H1 (cell line): ENCODE data around the gene PDE1A. TPM values are rescaled to one million over a fixed set of nuclear protein-coding genes. Genes with fewer than 3 reads are reported as not detected.

Experiments used
- CTCF ChIA-PET: fragments of 300-600 bp; sonication (Branson Sonifier 250); formaldehyde crosslinking; loops from one replicate; lab custom pipeline; 2021; ENCODE audit not compliant: partially characterized antibody; lab: Charles Lee
- POLR2A ChIA-PET: fragments of 300-600 bp; sonication (Branson Sonifier 250); formaldehyde crosslinking; loops from one replicate; lab custom pipeline; 2021; ENCODE audit warnings: inconsistent platforms; ENCODE audit not compliant: partially characterized antibody; lab: Charles Lee
- DNase-seq, 2 experiments: peaks; one replicate each; pipeline versions ENCODE4 v3.0.0 to v3.0.0-alpha.2; 2010 to 2022; ENCODE audit warnings: low spot score in 2 of 2, low read depth in 1 of 2, mixed read lengths in 1 of 2
- FAIRE-seq: peaks from 2 replicates; lab custom pipeline; 2011; peaks lifted over from hg19 to GRCh38; lab: Jason Lieb, UNC
- H2AFZ ChIP-seq: 2 replicates; pipeline ENCODE4 v1.8.1; 2012; ENCODE audit warnings: low read length, inconsistent platforms
- H2AK5ac ChIP-seq: 2 replicates; pipeline ENCODE4 v1.6.1; 2013; ENCODE audit warnings: low read depth, low read length
- H2BK120ac ChIP-seq: replicated peaks from 2 replicates; pipeline ENCODE3; 2013; ENCODE audit warnings: low read depth, low read length, inconsistent platforms
- H2BK12ac ChIP-seq: 2 replicates; pipeline ENCODE4 v1.6.1; 2013; ENCODE audit warnings: low read depth, low read length
- H2BK15ac ChIP-seq: 2 replicates; pipeline ENCODE4 v1.6.1; 2013; ENCODE audit warnings: low read length
- H2BK20ac ChIP-seq: 2 replicates; pipeline ENCODE4 v1.6.1; 2013; ENCODE audit warnings: low read length
- H2BK5ac ChIP-seq: 2 replicates; pipeline ENCODE4 v1.6.1; 2013; ENCODE audit warnings: low read depth, low read length
- H3K14ac ChIP-seq: 2 replicates; pipeline ENCODE4 v1.6.1; 2013; ENCODE audit warnings: inconsistent platforms; ENCODE audit not compliant: insufficient read length
- H3K18ac ChIP-seq: 2 replicates; pipeline ENCODE4 v1.6.1; 2013; ENCODE audit warnings: low read length; ENCODE audit errors: extremely low read depth
- H3K23ac ChIP-seq: 2 replicates; pipeline ENCODE4 v1.6.1; 2013; ENCODE audit warnings: inconsistent platforms; ENCODE audit not compliant: insufficient read length
- H3K23me2 ChIP-seq: 2 replicates; pipeline ENCODE4 v1.6.1; 2013; ENCODE audit warnings: low read depth, low read length
- H3K27ac ChIP-seq: 2 replicates; pipeline ENCODE4 v1.6.1; 2011; ENCODE audit warnings: low read depth, low read length, inconsistent platforms
- H3K27me3 ChIP-seq, 4 experiments: replicated peaks in 1 of 4; 1 replicate in 1 of 4; 2 replicates in 3 of 4; pipeline versions ENCODE4 v1.6.1 to v1.8.1; 2011 to 2013; ENCODE audit warnings: low read length in 3 of 4, mild to moderate bottlenecking in 3 of 4, inconsistent platforms in 2 of 4, mixed read lengths in 2 of 4, moderate library complexity in 1 of 4; ENCODE audit not compliant: control insufficient read depth in 3 of 4, insufficient read depth in 3 of 4; ENCODE audit errors: extremely low read depth in 1 of 4
- H3K36me3 ChIP-seq, 4 experiments: 2 replicates each; pipeline versions ENCODE4 v1.6.1 to v1.8.1; 2011 to 2013; ENCODE audit warnings: mild to moderate bottlenecking in 4 of 4, low read length in 3 of 4, moderate library complexity in 2 of 4, control low read depth in 1 of 4, inconsistent platforms in 1 of 4; ENCODE audit not compliant: insufficient read depth in 4 of 4, control insufficient read depth in 2 of 4
- H3K4ac ChIP-seq: replicated peaks from 2 replicates; pipeline ENCODE3; 2013; ENCODE audit warnings: low read length, low read depth, mixed read lengths, inconsistent platforms; ENCODE audit not compliant: insufficient read length
- H3K4me1 ChIP-seq, 4 experiments: replicated peaks in 1 of 4; 1 replicate in 1 of 4; 2 replicates in 3 of 4; pipeline versions ENCODE4 v1.6.1 to v1.8.1; 2011 to 2013; ENCODE audit warnings: low read length in 3 of 4, inconsistent platforms in 2 of 4, mixed read lengths in 1 of 4; ENCODE audit not compliant: insufficient read depth in 4 of 4, control insufficient read depth in 3 of 4
- H3K4me2 ChIP-seq, 2 experiments: 2 replicates each; pipeline versions ENCODE4 v1.6.1 to v1.8.1; 2011 to 2013; ENCODE audit warnings: low read depth in 2 of 2, low read length in 2 of 2, control low read depth in 1 of 2, inconsistent platforms in 1 of 2, mild to moderate bottlenecking in 1 of 2; ENCODE audit not compliant: insufficient read depth in 1 of 2
- H3K4me3 ChIP-seq, 4 experiments: fragments of 200-600, 300-600 bp in 1 of 4; sonication (generic), shearing (Covaris generic), sonication (Bioruptor Twin) in 1 of 4; 2 replicates each; pipeline versions ENCODE4 v1.5.1 to v1.8.1; 2011 to 2016; ENCODE audit warnings: low read length in 4 of 4, low read depth in 3 of 4, control low read depth in 2 of 4, inconsistent platforms in 2 of 4, mild to moderate bottlenecking in 2 of 4, mixed read lengths in 1 of 4, moderate library complexity in 1 of 4; ENCODE audit not compliant: insufficient read depth in 2 of 4; ENCODE audit errors: extremely low read depth in 1 of 4
- H3K56ac ChIP-seq: replicated peaks from 2 replicates; pipeline ENCODE3; 2013; ENCODE audit warnings: low read depth, mild to moderate bottlenecking, mixed read lengths, low read length, inconsistent platforms; ENCODE audit not compliant: insufficient read length
- H3K79me1 ChIP-seq: 2 replicates; pipeline ENCODE4 v1.6.1; 2013; ENCODE audit warnings: low read depth, low read length, control low read depth
- H3K79me2 ChIP-seq, 2 experiments: 2 replicates each; pipeline versions ENCODE4 v1.6.1 to v1.8.1; 2012 to 2013; ENCODE audit warnings: low read length in 2 of 2, mild to moderate bottlenecking in 2 of 2, inconsistent platforms in 1 of 2; ENCODE audit not compliant: insufficient read depth in 2 of 2, control insufficient read depth in 1 of 2
- H3K9ac ChIP-seq, 4 experiments: replicated peaks in 1 of 4; 1 replicate in 1 of 4; 2 replicates in 3 of 4; pipeline versions ENCODE4 v1.6.1 to v1.8.1; 2011 to 2013; ENCODE audit warnings: low read depth in 3 of 4, low read length in 3 of 4, control low read depth in 2 of 4, mild to moderate bottlenecking in 2 of 4, moderate library complexity in 2 of 4, inconsistent platforms in 1 of 4; ENCODE audit errors: extremely low read depth in 1 of 4
- H3K9me3 ChIP-seq, 2 experiments: 2 replicates each; pipeline versions ENCODE4 v1.6.1 to v1.8.1; 2012 to 2013; ENCODE audit warnings: mild to moderate bottlenecking in 2 of 2, moderate library complexity in 2 of 2, control low read depth in 1 of 2, inconsistent platforms in 1 of 2, low read depth in 1 of 2, low read length in 1 of 2, mixed read lengths in 1 of 2; ENCODE audit not compliant: insufficient read depth in 2 of 2
- H4K20me1 ChIP-seq, 2 experiments: replicated peaks in 1 of 2; 2 replicates each; pipeline versions ENCODE3 to v1.8.1; 2011 to 2013; ENCODE audit warnings: inconsistent platforms in 2 of 2, low read length in 2 of 2, mild to moderate bottlenecking in 1 of 2; ENCODE audit not compliant: insufficient read depth in 2 of 2, control insufficient read depth in 1 of 2
- H4K5ac ChIP-seq: 2 replicates; pipeline ENCODE4 v1.6.1; 2013; ENCODE audit warnings: low read length, low read depth, mixed read lengths, inconsistent platforms; ENCODE audit not compliant: insufficient read length
- H4K8ac ChIP-seq: 2 replicates; pipeline ENCODE4 v1.8.0; 2013; ENCODE audit warnings: mild to moderate bottlenecking, moderate library complexity, low read length, inconsistent platforms; ENCODE audit not compliant: insufficient read depth; ENCODE audit errors: extremely low read depth
- H4K91ac ChIP-seq: replicated peaks from 2 replicates; pipeline ENCODE3; 2013; ENCODE audit warnings: low read length, mixed read lengths, inconsistent platforms; ENCODE audit not compliant: insufficient read length
- EP300 ChIP-seq, 2 experiments: IDR thresholded peaks; 1 replicate in 1 of 2; 2 replicates in 1 of 2; pipeline ENCODE4 v1.6.1; 2011 to 2012; ENCODE audit warnings: low read depth in 2 of 2, low read length in 2 of 2, mild to moderate bottlenecking in 2 of 2, borderline replicate concordance in 1 of 2, inconsistent platforms in 1 of 2, moderate library complexity in 1 of 2
- polyA plus RNA-seq, 7 experiments: library from polyadenylated mRNA; depleted of rRNA in 3 of 7; stranded (reverse) in 5 of 7; unstranded in 2 of 7; fragments of >200 nt in 5 of 7; fragments of 200-250 nt in 2 of 7; gene quantifications; 1 replicate in 5 of 7; 2 replicates in 1 of 7; 4 replicates in 1 of 7; pipeline versions ENCODE4 v1.2.1 to v1.2.3, GENCODE V29; 2011 to 2013; ENCODE audit warnings: missing spikeins in 2 of 7, mixed read lengths in 2 of 7
- total RNA-seq: library from RNA; stranded (reverse); fragmentation: NEBNext Ultra II Directional; extraction: Animal tissue kit (Norgen Biotek cat#: 25700); gene quantifications from 2 replicates; pipeline ENCODE4 v1.2.1, GENCODE V29; 2021

The PDE1A gene
- total and polyA plus RNA-seq, 2 of the 8 experiments (the other 6 are each of a cell fraction or from before 2014, with no cell fraction given): 0.34 TPM; not detected in 1

DNA sequence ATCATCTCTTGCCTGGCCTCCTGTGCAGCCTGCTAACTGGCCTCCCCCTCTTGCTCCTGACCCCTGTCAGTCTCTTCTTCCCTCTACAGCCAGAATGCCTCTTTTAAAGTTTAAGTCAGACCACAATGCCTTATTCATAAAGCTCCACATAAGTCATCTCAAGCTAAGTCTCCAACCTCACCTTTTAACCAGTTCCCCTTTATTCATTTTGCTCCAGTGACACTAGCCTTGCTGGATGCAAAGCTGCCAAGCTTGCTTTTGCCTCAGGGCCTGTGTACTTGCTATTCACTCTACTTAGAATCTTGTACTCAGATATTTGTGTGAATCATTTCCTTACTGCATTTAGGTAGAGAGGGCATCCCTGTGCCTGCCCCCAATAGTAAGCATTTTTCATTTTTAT is 180.9 kb downstream of the PDE1A start:
- Histone ChIP-seq H3K23me2 (no peaks in the 10 kb centered on the region), H3K4me2 (no peak overlapping the region), H3K4me1 (peaks cover 2 to 8% (median 4%) of the 10 kb centered on the region in 4 experiments; a peak in 3 of 7 replicates), H4K91ac (no peak overlapping the region), H3K14ac (no peak overlapping the region), H3K4me3 (no peak overlapping the region), H2AFZ (no peak overlapping the region), H3K23ac (no peak overlapping the region), H2BK120ac (no peak overlapping the region), H3K18ac (no peak overlapping the region), H2BK20ac (no peak overlapping the region), H2BK5ac (no peak overlapping the region), H3K56ac (no peak overlapping the region), H3K79me1 (no peaks in the 10 kb centered on the region), H2AK5ac (no peak overlapping the region), H3K4ac (no peak overlapping the region), H2BK15ac (no peak overlapping the region), H3K79me2 (no peaks in the 10 kb centered on the region), H3K36me3 (no peaks in the 10 kb centered on the region), H4K8ac (no peak overlapping the region), H4K20me1 (no peaks in the 10 kb centered on the region), H3K27me3 (no peaks in the 10 kb centered on the region), H3K9me3 (no peaks in the 10 kb centered on the region), H4K5ac (no peak overlapping the region), H3K9ac (no peak overlapping the region), H2BK12ac (no peak overlapping the region), H3K27ac (no peak overlapping the region)
- ChIA-PET CTCF (interaction anchor here (0.9 to 1.1 kb wide), 2 partner anchors 402 to 412 kb away, joined by 3 to 4 read pairs; no protein-coding TSS in a partner anchor), POLR2A (no interaction called here)
- no peak for DNase-seq
- FAIRE-seq: no peak
- no peak for TF ChIP-seq EP300 (IDR thresholded peaks at IDR 0.05; ENCODE audit: borderline replicate concordance in 1 of 2, low read depth in 2 of 2, low read length in 2 of 2)
